Endothelial cell of umbilical vein (primary cell): ENCODE results near the gene MAGI1. TPM values are rescaled to one million over a fixed set of nuclear protein-coding genes. Genes with fewer than 3 reads are reported as not detected.

ENCODE experiments used
- BruUV-seq: library from RNA; stranded (reverse); fragments of 400-500 nt; replicated peaks from 2 replicates; lab custom pipeline; 2021; lab: Mats Ljungman, UMichigan
- CTCF ChIA-PET: fragments of 300-600, 350-600 bp; sonication (Branson Sonifier 250); formaldehyde crosslinking; loops from one replicate; lab custom pipeline; 2021; ENCODE audit warnings: antibody characterized with exemption, inconsistent platforms; lab: Charles Lee
- POLR2A ChIA-PET: fragments of 300-600, 350-600 bp; sonication (Branson Sonifier 250); formaldehyde crosslinking; loops from one replicate; lab custom pipeline; 2021; ENCODE audit warnings: antibody characterized with exemption, inconsistent platforms; lab: Charles Lee
- DNase-seq: peaks from one replicate; pipeline ENCODE4 v3.0.0-alpha.2; 2011; ENCODE audit warnings: low read depth, low spot score
- FAIRE-seq: peaks from 2 replicates; lab custom pipeline; 2011; peaks lifted over from hg19 to GRCh38; lab: Jason Lieb, UNC
- H2AFZ ChIP-seq: 2 replicates; pipeline ENCODE4 v1.6.0; 2012; ENCODE audit warnings: low read depth, low read length, control low read depth, inconsistent platforms
- H3K27ac ChIP-seq: 2 replicates; pipeline ENCODE4 v1.5.1; 2011; ENCODE audit warnings: low read depth, mild to moderate bottlenecking, control low read depth, low read length, moderate library complexity; ENCODE audit not compliant: insufficient read depth
- H3K27me3 ChIP-seq, 2 experiments: 2 replicates each; pipeline versions ENCODE4 v1.6.0 to v1.6.1; 2011; ENCODE audit warnings: low read length in 2 of 2, mixed read lengths in 1 of 2; ENCODE audit not compliant: control insufficient read depth in 2 of 2, insufficient read depth in 2 of 2
- H3K36me3 ChIP-seq, 2 experiments: 2 replicates in 1 of 2; 3 replicates in 1 of 2; pipeline ENCODE4 v1.5.1; 2011; ENCODE audit warnings: low read length in 2 of 2, mild to moderate bottlenecking in 1 of 2, moderate library complexity in 1 of 2; ENCODE audit not compliant: control insufficient read depth in 2 of 2, insufficient read depth in 2 of 2; ENCODE audit errors: extremely low read depth in 1 of 2
- H3K4me1 ChIP-seq: 3 replicates; pipeline ENCODE4 v1.5.1; 2011; ENCODE audit warnings: mild to moderate bottlenecking, low read length; ENCODE audit not compliant: control insufficient read depth, insufficient read depth; ENCODE audit errors: extremely low read depth
- H3K4me2 ChIP-seq: 2 replicates; pipeline ENCODE4 v1.6.1; 2011; ENCODE audit warnings: low read length, control low read depth, mixed read lengths; ENCODE audit not compliant: insufficient read depth
- H3K4me3 ChIP-seq, 3 experiments: fragments of 200-600 bp in 1 of 3; sonication (generic), shearing (Covaris generic) in 1 of 3; replicated peaks in 1 of 3; 2 replicates each; pipeline ENCODE4 v1.5.1; 2011 to 2016; ENCODE audit warnings: control low read depth in 3 of 3, low read length in 3 of 3, mild to moderate bottlenecking in 2 of 3, inconsistent platforms in 1 of 3, low read depth in 1 of 3, moderate library complexity in 1 of 3; ENCODE audit not compliant: insufficient read depth in 1 of 3
- H3K79me2 ChIP-seq: 2 replicates; pipeline ENCODE4 v1.6.0; 2012; ENCODE audit warnings: low read length, inconsistent platforms; ENCODE audit not compliant: control insufficient read depth, insufficient read depth
- H3K9ac ChIP-seq: replicated peaks from 2 replicates; pipeline ENCODE3; 2011; ENCODE audit warnings: low read length, control low read depth; ENCODE audit not compliant: insufficient read depth; ENCODE audit errors: extremely low read depth
- H3K9me1 ChIP-seq: replicated peaks from 3 replicates; pipeline ENCODE4 v1.6.0; 2011; ENCODE audit warnings: mild to moderate bottlenecking, low read length; ENCODE audit not compliant: control insufficient read depth, insufficient read depth; ENCODE audit errors: extremely low read depth
- H3K9me3 ChIP-seq: replicated peaks from 2 replicates; pipeline ENCODE4 v1.5.1; 2012; ENCODE audit warnings: low read length, inconsistent platforms; ENCODE audit not compliant: control insufficient read depth, insufficient read depth
- H4K20me1 ChIP-seq: replicated peaks from 2 replicates; pipeline ENCODE3; 2011; ENCODE audit warnings: mild to moderate bottlenecking, low read length; ENCODE audit not compliant: control insufficient read depth, insufficient read depth; ENCODE audit errors: extremely low read depth
- CTCF ChIP-seq, 2 donors: IDR thresholded peaks; 1 replicate in 1 of 2; 2 replicates in 1 of 2; pipeline ENCODE4 v1.5.1; 2011; ENCODE audit warnings: low read length in 2 of 2, mild to moderate bottlenecking in 2 of 2, moderate library complexity in 2 of 2, control low read depth in 1 of 2, inconsistent platforms in 1 of 2, low read depth in 1 of 2; ENCODE audit not compliant: insufficient read depth in 1 of 2; ENCODE audit errors: extremely low read depth in 1 of 2
- EZH2 ChIP-seq: IDR thresholded peaks from 2 replicates; pipeline ENCODE4 v1.6.1; 2012; ENCODE audit warnings: borderline replicate concordance, low read depth, mild to moderate bottlenecking, moderate library complexity, low read length, inconsistent platforms; ENCODE audit not compliant: severe bottlenecking
- FOS ChIP-seq: IDR thresholded peaks from 2 replicates; pipeline ENCODE4 v1.6.1; 2011; ENCODE audit warnings: mild to moderate bottlenecking, low read length, moderate library complexity, borderline replicate concordance; ENCODE audit not compliant: insufficient read depth
- GATA2 ChIP-seq: IDR thresholded peaks from 2 replicates; pipeline ENCODE4 v1.7.0; 2011; ENCODE audit warnings: low read depth, mild to moderate bottlenecking, moderate library complexity, mixed read lengths, low read length; ENCODE audit not compliant: insufficient read length, insufficient read depth
- JUN ChIP-seq: IDR thresholded peaks from 2 replicates; pipeline ENCODE4 v1.6.1; 2011; ENCODE audit warnings: borderline replicate concordance, low read depth; ENCODE audit not compliant: insufficient read length, insufficient read depth
- MAX ChIP-seq: IDR thresholded peaks from 2 replicates; pipeline ENCODE4 v1.6.1; 2011; ENCODE audit not compliant: insufficient read depth, insufficient read length
- MYC ChIP-seq: IDR thresholded peaks from one replicate; pipeline ENCODE4 v1.6.1; 2011; ENCODE audit warnings: mild to moderate bottlenecking, low read depth, low read length
- POLR2A ChIP-seq: IDR thresholded peaks from 2 replicates; pipeline ENCODE4 v1.6.1; 2012; ENCODE audit warnings: low read depth, mild to moderate bottlenecking, control low read depth, low read length
- POLR2AphosphoS5 ChIP-seq: IDR thresholded peaks from 2 replicates; pipeline ENCODE4 v1.6.1; 2012; ENCODE audit warnings: low read depth, mild to moderate bottlenecking, control low read depth, low read length, moderate library complexity; ENCODE audit not compliant: insufficient read depth
- dilution Hi-C: fragments of 300-500 bp; cut with MboI; formaldehyde crosslinking; loops from one replicate; pipeline ENCODE4 v1.15.0; 2019; ENCODE audit warnings: low sequenced_read_pairs; ENCODE audit not compliant: extremely low pct_ligation_motif_present
- intact Hi-C: fragments of 100-400 bp; cut with micrococcal nuclease; formaldehyde crosslinking; loops from one replicate; pipeline ENCODE4 v1.10.0; 2022
- polyA plus RNA-seq, 4 experiments: library from polyadenylated mRNA; depleted of rRNA in 3 of 4; stranded (reverse) in 3 of 4; unstranded in 1 of 4; fragments of >200 nt; gene quantifications; 2 replicates each; pipeline versions ENCODE4 v1.2.1 to v1.2.3, GENCODE V29; 2011 to 2012; ENCODE audit warnings: missing spikeins in 1 of 4
- total RNA-seq: library from RNA; stranded (reverse); gene quantifications from 2 replicates; pipeline ENCODE4 v1.2.3, GENCODE V29; 2021

MAGI1 gene
- total and polyA plus RNA-seq, 2 donors (not counting 3 experiments of a cell fraction or from before 2014, with no cell fraction given): 10.1 to 47.9 TPM

GRCh38 chr3:65339192-65339740 lies 699.5 kb downstream of the MAGI1 start:
- Histone ChIP-seq H3K4me3 (no peak overlapping the region), H3K4me1 (no peaks in the 10 kb centered on the region), H3K4me2 (no peak overlapping the region), H2AFZ (no peak overlapping the region), H3K36me3 (no peaks in the 10 kb centered on the region), H3K79me2 (no peaks in the 10 kb centered on the region), H3K27me3 (peaks cover 0 to 12% of the 10 kb centered on the region in 2 experiments), H3K9me3 (no peaks in the 10 kb centered on the region), H3K27ac (no peak overlapping the region), H3K9ac (no peak overlapping the region), H4K20me1 (no peaks in the 10 kb centered on the region), H3K9me1 (no peaks in the 10 kb centered on the region)
- no peak for DNase-seq
- dilution Hi-C loops (no loop called here), intact Hi-C loops (no loop called here)
- FAIRE-seq: no peak
- ChIA-PET POLR2A (no interaction called here), CTCF (interaction anchor here (0.7 to 2.6 kb wide), 6 partner anchors 12 to 806 kb away, joined by 3 to 10 read pairs (median 3); no protein-coding TSS in a partner anchor)
- TF ChIP-seq MAX: no peak
- no peak for TF ChIP-seq EZH2
- no peak for TF ChIP-seq MYC
- no peak for TF ChIP-seq POLR2A
- TF ChIP-seq POLR2AphosphoS5: no peak
- no peak for TF ChIP-seq FOS
- TF ChIP-seq GATA2: no peak
- no peak for TF ChIP-seq CTCF (IDR thresholded peaks at IDR 0.05; ENCODE audit: extremely low read depth in 1 of 2, insufficient read depth in 1 of 2, low read depth in 1 of 2, low read length in 2 of 2)
- TF ChIP-seq JUN: no peak
- no TSS peak for BruUV-seq
